KOPT-K1 (cell line): ENCODE results near the gene HOXA1.

Experiments used
- H3K27ac ChIP-seq: fragments of 200-600 bp; sonication (generic); 2 replicates; pipeline ENCODE4 v1.5.1; 2016; ENCODE audit warnings: antibody characterized with exemption, mild to moderate bottlenecking, low read depth, low read length; ENCODE audit not compliant: poor library complexity, severe bottlenecking
- H3K36me3 ChIP-seq: fragments of 200-600 bp; sonication (generic); 2 replicates; pipeline ENCODE4 v1.5.1; 2017; ENCODE audit warnings: antibody characterized with exemption, mild to moderate bottlenecking, low read length, moderate library complexity; ENCODE audit not compliant: insufficient read depth
- H3K9me3 ChIP-seq: fragments of 200-600 bp; sonication (generic); 2 replicates; pipeline ENCODE4 v1.5.1; 2017; ENCODE audit warnings: antibody characterized with exemption, low read length, mild to moderate bottlenecking; ENCODE audit not compliant: insufficient read depth, poor library complexity, severe bottlenecking

The HOXA1 gene

GRCh38 chr7:27137640-27138315 is 42.0 kb upstream of the HOXA1 start:
- Histone ChIP-seq H3K9me3 (no peaks in the 10 kb centered on the region), H3K36me3 (no peaks in the 10 kb centered on the region), H3K27ac (no peak overlapping the region)

- no peak overlapping the region for H3K27ac ChIP-seq
- no peaks in the 10 kb centered on the region for H3K36me3 ChIP-seq
- peaks cover 12% of the 10 kb centered on the region for H3K9me3 ChIP-seq
Observed at GRCh38 chr7:27134392-27134791, 38.6 kb upstream of the HOXA1 start.

DNA sequence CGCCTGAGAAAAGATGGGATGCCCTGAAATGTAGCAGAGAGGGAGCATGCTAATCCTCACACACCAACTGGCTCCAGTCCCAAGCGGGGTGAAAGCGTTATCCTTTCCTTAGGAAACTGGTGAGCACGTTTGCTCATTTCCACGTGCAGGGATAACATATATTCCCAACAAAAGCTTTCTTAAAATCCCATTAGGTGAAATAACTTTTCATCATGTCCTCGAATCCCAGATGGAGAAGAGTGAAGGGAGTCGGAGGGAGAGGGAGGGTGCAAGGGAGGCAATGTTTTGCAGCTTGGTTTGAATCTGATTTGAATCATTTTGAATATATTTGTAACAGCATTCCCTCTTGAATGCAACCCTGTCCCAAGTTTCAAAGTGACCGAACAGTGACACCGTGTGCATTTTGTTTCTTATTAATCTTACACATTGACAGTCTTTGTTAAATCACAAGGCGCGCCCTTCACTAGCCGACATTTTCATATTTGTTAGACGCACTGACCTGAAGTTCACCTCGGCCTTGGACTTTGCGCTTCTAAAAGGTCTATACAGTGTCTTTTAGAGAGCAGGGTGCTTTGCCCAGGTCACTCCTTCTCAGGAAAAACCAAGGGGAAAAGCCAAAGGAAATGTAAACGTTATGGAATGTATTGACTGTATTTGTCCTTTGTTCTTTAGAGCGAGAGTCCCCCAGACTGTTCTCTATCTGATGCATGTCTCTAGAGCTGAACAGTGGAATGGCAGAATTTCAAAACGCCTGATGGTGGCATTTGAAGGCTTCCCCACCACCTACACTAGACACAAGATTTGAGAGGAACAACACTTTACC is 37.8 kb upstream of the HOXA1 start:
- Histone ChIP-seq H3K36me3 (no peaks in the 10 kb centered on the region), H3K27ac (no peak overlapping the region), H3K9me3 (peaks cover 12% of the 10 kb centered on the region)

GRCh38 chr7:27132978-27133377 is 37.2 kb upstream of the HOXA1 start:
- peaks cover 12% of the 10 kb centered on the region for H3K9me3 ChIP-seq
- no peak overlapping the region for H3K27ac ChIP-seq
- no peaks in the 10 kb centered on the region for H3K36me3 ChIP-seq

- no peaks in the 10 kb centered on the region for H3K36me3 ChIP-seq
- no peak overlapping the region for H3K27ac ChIP-seq
- peaks cover 12% of the 10 kb centered on the region for H3K9me3 ChIP-seq
Observed at GRCh38 chr7:27132214-27132613, 36.4 kb upstream of the HOXA1 start.

- no peaks in the 10 kb centered on the region for H3K36me3 ChIP-seq
- peaks cover 12% of the 10 kb centered on the region for H3K9me3 ChIP-seq
- no peak overlapping the region for H3K27ac ChIP-seq
Observed at GRCh38 chr7:27131390-27131819, 35.6 kb upstream of the HOXA1 start.

GRCh38 chr7:27130540-27131389 is 35.0 kb upstream of the HOXA1 start, which contains the start of gene HOXA4:
Gene HOXA4, minus strand, starts transcription at chr7:27130757. Its CDS starts 24 bp downstream, at chr7:27130733.
- Histone ChIP-seq H3K27ac (no peak within 1 kb of the TSS), H3K36me3 (no peaks in the 10 kb centered on the region)

DNA sequence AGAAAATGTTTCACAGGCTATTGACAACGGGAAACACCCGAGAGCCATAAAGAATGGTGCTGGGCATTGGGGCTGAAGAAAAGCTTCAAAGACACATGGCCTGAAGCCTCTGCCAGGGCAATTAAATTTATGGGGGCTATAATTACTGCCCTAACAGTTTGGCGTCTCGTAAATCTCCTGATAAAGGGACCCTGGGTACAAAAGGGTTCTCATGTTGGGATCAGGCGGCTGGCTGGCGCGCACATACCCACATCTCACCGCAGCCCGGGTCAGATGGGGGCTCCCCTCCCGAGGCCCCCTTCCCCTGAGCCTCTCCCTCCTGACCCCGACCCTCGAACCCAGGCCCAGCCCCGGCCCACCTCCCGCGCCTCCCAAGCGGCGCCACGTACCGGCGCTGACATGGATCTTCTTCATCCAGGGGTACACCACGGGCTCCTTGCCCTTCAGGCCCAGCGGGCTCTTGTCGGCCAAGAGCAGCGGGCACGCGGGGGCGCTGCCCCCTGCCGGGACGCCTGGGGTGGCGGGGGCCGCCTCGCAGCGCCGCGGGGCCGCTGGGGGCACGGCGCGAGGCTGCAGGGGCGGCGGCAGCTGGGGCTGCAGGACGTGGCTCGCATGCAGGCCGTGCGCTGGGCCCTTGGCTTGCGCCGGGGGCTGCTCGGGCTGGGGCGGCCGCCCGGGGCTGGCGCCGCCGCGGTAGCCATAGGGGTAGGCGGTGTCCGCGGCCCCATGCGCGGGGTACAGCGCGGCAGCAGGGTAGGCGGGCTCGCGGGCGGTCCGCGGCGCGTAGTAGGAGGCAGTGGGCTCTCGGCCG is 34.1 kb upstream of the HOXA1 start:
- Histone ChIP-seq H3K36me3 (no peaks in the 10 kb centered on the region), H3K27ac (no peak overlapping the region), H3K9me3 (peaks cover 12% of the 10 kb centered on the region)

More at GRCh38 chr7:27130540-27131389, 35.0 kb upstream of the HOXA1 start, which contains the start of gene HOXA4:
- peaks cover 12% of the 10 kb centered on the region for H3K9me3 ChIP-seq

DNA sequence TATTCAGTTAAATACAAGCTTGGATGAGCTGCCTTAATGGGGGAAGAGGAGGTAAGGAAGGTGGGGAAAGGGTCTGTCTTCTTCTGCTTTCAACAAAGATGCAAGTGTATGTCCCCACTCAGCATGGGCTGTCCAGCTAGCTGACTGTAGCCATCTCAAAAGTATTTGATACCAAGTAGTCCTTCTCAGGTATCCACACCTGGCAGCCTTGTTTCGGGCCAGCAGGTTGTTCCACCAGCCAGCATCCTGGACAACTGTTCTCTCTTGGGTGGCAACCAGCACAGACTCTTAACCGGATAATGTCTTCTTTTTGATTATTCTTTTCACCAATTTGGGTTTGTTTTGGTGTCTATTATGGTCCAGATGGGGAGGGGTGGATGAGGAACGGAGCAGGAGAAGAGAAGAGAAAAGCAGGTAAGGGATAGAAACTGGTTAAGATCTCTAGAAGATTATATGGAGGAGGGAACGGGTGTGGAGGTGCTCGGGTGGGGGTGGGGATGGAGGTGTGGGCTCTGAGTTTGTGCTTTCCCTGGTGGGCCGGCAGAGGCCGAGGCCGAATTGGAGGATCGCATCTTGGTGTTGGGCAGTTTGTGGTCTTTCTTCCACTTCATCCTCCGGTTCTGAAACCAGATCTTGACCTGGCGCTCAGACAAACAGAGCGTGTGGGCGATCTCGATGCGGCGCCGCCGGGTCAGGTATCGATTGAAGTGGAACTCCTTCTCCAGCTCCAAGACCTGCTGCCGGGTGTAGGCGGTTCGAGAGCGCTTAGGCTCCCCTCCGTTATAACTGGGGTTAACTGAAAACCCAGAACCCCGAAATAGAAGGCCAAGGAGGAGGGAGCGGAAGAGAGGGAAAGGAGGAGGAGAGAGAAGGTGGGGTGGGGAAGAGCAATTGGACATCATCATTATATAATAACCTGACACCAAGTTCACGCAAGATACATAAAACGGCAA is 33.3 kb upstream of the HOXA1 start:
- Histone ChIP-seq H3K27ac (no peak overlapping the region), H3K36me3 (no peaks in the 10 kb centered on the region), H3K9me3 (peaks cover 20% of the 10 kb centered on the region)

GRCh38 chr7:27128034-27128433 is 32.2 kb upstream of the HOXA1 start:
- Histone ChIP-seq H3K36me3 (no peaks in the 10 kb centered on the region), H3K9me3 (peaks cover 20% of the 10 kb centered on the region), H3K27ac (no peak overlapping the region)

DNA sequence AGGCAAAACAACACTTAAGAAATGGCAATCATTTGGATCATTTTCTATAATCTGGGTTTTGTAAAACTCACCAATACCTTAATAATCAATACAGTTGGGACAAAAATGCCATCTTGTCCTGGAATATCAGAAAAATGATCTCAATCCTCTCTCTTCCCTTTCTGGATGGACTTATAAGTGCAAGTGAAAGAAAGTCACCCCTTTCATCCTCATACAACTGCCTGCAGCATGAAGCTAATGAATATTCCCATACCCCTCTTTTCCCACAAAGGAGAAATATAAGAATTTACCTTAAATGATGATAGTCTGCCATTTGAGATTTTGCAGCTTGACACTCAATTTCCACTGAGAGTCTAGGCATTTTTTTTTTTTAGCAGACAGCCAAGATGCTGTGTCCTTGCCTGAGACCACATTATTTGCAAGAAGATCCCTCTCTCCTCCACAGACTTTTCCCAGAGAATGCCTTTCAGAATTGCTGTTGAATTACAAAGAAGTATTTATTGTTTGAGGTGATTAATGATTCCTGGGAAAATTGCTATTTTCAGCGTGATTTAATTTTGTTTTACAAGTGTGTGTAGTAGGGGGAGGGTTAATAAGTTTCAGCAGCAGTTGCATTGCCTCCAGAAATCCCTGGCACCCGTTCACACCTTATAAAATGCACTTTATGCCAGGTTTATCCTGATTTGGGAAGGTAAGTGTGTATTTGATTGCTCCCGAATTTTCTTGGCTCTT is 31.0 kb upstream of the HOXA1 start:
- H3K9me3 ChIP-seq = peaks cover 19% of the 10 kb centered on the region
- no peaks in the 10 kb centered on the region for H3K36me3 ChIP-seq
- H3K27ac ChIP-seq = no peak overlapping the region

DNA sequence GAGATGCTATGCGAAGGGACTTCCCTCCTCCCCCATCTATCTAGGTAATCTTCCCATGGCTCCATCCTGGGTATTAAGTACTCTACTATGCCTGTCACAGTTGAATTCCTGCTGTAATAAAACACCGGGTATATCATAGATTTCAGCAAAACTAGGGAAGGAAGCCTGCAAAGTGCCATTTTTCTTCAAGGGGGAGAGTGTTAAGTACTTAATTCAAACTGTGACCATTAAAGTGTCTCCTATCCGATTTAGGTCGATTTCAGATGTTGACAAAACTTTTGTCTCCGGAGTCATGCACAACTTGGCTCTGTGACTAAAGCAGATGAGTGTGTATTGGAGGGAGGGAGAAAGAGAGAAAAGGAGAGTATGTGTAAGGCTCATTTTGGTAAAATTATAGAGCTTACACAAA is 30.2 kb upstream of the HOXA1 start:
- no peaks in the 10 kb centered on the region for H3K36me3 ChIP-seq
- no peak overlapping the region for H3K27ac ChIP-seq
- peaks cover 11% of the 10 kb centered on the region for H3K9me3 ChIP-seq
